Brain pericyte (primary cell): Measurements from ENCODE around the gene SLCO4C1.

Experiments used
- DNase-seq: peaks from one replicate; pipeline ENCODE4 v3.0.0-alpha.2; 2012; ENCODE audit warnings: low read depth, low spot score

Gene SLCO4C1

DNA sequence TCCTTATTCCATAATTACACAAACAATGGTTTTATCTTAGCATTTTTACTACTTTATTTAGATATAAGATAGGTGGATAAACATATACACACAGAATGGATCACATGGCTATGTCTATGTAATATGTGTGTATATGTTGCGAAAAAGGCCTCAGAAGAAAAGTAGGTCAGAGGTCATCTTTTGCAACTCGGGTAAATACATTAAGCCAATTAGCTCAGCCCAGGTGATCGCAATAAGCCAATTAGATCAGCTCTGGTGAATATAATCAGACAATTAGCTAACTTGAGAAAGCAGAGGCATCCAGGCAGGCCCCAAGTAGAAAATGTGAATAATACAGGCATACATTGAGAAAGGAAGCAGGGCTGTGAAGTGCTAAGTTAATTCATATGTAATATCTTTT is 24.3 kb downstream of the SLCO4C1 start:
- no peak for DNase-seq

DNA sequence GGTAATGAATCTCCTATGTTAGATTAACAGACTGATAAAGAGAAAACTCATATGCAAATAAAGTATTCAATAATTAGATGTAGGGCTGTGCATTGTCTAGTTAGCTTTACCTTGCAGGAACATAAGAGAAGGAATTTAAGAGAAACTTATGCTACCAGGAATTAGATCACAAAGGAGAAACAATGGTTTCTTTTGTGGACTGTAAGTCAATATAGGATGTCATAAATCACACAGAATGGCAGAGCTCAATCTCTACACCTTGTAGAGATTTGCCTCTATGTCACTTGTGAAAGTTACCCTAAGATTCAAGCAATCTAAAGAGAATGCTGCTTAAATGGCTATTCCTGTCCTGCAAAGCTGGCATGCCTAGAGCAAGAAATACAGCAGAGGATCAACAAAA is 26.0 kb downstream of the SLCO4C1 start:
- no peak for DNase-seq

DNA sequence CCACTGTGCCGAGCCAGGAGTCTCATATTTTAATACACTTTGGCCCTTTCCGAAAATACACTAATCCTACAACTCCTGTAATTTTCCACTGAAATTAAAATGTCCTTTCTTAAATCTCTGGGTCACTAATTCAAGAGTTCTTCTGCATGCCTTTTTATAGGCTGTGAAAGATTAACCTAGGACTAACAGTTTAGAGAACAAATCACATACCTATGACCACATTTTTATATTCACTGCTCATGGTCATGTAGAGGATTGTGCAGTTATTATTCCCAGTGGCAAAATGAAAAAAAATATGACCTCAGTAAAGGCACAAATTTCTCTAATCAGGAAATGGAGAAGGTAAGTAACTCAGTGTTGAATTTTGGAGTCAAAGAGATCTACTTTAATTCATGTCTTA is 33.4 kb downstream of the SLCO4C1 start:
- no peak for DNase-seq

DNA sequence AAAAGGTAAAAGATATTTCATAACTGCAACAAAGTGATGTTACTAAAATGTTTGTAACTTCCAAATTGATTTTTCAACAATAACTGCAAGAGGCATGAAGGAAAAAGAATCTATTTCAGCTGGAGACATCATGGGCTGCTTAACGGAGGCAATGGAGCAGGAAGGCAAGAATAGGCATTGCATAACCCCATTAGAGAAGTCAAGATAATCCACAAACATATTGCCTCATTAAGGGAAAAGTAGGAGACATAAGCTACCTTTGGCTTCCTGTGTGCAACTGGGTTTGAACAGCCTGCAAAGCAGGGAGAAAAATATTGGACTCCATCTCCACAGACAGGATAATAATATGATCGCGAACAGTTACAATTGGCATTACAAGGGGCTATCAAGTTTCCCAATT is 46.7 kb downstream of the SLCO4C1 start:
- DNase-seq = no peak

DNA sequence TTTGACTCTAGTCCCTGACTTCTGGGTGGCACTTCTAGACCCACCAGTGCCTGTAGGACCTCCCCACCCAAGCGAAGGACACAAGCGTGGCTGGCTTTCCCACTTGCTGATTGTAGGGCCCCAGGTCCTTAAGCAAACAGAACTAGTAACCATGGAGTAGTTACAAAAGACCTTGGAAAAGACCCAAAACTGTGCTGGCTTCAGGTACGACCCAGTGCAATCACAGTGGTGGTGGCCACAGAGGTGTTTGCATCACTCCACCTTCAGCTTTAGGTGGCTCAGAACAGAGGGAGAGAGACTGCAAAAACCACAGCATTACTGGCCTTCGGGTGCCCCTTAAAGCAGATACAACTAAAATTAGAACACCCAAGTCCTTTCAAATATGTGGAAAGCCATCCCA is 52.9 kb downstream of the SLCO4C1 start:
- no peak for DNase-seq

DNA sequence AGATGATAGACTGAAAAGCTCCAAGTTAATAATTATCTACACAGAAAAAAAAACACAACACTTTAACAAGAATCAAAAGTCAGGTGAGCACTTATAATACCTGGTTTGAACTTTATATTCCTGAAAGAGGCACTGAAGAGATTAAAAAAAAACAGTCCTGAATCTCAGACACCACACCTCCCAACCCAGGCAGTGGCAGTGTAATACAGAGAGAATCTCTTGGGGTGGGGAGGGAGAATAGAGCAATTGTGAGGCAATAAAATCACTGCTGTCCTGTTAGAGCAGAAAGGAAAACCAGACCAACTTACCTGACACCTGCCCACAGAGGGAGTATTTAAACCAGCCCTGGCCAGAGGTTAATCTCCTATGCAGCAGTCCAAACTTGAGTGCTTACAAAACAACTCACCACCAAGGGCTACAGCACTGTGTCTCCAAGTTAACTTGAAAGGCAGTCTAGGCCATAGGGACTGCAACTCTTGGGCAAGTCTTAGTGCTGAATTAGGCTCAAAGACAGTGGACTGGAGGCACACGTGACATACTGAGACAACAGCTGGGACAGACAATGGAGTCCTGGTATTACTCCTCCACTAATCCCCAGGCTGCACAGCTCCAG is 54.2 kb downstream of the SLCO4C1 start:
- DNase-seq = no peak

DNA sequence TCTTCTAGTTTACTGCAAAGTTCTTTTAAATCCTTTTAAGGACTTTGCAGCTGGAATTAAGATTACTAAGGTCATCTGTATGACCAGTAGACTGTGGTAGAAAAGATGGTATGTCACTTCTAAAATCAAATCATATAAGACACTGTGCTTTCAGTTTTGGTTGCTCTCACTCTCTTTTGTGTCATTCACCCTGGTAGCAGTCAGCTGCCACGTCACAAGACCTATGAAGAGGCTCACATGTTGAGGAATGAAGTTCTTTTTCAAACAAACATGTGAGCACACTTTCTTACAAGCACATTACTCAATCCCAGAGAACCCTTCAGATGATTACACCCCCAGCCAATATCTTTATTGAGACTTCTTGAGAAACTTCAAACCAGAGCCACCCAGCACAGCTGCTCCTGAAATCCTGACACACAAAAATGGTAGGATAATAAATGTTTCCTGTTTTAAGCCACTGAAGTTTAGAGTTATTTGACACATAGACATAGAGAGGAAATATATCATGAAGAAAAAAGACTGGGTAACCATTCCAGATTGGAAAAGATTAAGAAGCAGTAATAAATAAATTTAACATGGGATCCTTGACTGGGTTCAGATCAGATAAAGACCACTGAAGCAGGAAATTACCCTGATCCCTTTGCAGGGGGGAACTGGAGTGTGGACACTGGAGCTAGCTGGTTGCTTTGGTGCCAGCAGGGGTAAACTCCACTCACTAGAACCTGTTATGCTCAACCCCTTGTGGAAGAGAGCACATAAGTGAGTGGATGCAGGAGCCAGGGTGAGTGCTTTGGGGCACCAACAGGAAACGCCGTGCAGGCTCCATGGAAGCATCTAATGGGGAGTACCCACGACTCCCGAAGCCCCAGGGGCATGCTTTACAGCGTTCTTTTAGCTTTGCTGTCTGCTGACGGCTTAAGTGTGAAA is 64.1 kb downstream of the SLCO4C1 start:
- no peak for DNase-seq

DNA sequence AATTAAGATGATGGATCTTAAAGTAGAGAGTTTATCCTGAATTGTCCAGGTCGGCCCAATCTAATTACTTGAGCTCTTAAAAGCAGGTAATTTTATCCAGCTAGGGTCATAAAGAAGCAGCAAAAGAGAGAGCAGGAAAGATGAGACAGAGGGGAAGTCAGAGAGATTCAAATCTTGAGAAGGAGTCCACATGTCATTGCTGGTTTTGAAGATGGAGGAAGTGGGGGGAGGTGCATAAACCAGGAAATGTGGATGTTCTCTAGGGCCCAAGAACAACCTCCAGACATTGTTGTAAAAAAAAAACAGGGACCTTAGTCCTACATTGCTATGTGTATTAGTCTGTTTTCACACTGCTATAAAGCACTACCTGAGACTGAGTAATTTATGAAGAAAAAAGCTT is 66.4 kb downstream of the SLCO4C1 start:
- no peak for DNase-seq

DNA sequence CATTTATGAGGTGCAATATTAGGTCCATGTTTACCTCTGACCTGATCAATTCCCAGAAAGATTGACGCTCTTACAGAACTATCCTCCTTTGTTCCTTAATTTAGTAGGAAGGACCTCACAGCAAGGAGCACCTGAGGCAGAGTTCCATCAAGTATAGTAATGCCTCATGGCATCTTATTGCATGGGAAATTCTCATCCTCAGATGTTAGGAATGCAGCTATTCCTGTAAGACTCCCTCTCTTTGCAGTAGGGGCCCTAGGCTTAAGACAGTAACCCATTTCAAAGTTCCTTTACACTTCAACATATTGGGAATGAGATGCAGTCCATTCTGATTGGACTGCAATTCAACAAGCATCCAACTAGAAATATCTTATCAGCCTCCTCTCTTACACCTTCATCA is 69.8 kb downstream of the SLCO4C1 start:
- DNase-seq = no peak

DNA sequence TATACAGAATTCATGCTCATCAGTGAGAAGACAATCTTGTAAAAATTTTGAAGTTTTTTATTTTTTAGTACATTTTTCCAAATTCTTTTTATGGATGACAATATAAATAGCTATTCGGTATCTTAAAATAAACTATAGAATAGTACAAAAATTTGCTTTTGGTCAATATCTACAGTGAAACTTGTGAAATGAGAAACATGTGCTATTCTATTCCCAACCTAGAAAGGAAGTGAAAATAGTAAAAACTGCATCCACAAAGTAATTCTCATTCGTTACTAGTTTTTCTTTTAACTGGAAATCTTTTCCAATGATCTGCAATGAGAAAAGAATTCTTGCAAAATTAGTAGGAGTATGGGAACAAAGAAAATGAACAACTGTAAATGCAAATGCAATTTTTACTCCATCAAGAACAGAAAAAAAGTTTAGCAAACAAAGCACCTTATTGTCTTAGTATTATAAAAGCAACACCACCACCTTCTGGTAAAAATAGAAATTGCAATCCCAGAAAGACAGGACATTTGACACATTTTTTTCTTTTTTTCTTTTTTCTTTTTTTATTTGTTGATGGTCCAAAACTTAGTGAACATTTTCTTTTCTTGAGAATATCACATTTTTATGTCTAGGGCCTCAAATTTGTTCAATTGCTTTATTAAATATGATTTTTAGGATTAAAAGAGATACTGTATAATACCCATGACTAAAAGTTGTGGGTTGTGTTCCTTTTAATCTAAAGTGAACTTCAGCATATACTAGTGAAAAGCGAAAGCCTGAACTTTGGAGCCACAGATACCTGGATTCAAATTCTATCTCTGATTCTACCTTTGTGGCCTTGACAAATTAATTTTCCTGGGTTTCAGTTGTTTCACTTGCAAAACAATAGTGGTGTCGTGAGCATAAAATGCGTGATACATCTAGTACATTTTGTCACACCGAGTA is 72.3 kb downstream of the SLCO4C1 start:
- no peak for DNase-seq

DNA sequence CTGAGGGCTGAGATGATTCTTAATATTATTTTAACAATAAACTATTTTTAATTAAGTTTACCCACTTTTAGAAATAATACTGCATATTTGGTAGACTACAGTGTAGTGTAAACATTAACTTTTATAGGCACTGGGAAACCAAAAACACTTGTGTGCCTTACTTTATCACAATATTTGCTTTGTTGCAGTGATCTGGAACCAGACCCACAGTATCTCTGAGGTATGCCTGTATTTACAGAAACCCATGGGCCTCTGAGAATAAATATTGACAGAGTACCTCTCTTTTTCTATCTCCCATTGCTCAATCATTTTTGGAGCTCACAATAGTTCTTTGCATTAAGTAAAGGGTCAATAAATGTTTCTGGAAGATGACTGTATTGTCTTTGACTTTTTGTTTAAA is 73.3 kb downstream of the SLCO4C1 start:
- no peak for DNase-seq

DNA sequence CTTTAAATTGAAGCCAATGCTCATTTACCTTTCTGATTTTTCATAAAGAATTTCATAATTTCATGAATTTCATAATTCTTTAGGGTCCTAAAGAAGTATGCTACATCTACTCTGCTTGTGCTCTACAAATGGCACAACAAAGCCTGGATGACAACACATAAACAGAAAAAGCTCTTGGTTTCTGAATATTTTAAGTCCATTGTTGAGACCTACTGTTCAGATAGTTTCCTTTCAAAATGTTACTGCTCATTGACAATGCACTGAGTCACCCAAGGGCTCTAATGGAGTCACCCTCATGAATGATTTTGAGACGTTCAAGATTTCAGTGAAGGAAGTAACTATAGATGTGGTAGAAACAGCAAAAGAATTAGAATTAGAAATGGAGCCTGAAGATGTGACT is 74.1 kb downstream of the SLCO4C1 start:
- DNase-seq = no peak

DNA sequence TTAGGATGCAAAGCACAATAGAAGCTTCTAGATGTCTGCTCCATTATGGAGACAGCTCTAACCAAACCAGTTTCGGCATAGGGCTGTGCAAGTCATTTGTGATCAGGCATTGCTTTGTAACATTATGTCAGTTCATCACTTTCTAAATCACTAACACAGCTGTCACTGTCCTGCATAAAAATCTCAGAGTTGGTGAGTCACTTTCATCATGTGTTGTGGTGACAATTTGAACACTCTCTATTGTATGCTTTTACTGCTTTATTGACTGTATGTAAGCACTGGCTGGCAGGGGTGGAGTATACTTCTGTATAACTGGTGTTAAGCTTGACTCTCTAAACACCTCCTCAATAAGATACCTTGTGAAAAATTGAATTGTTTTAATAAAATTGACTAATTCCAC is 77.9 kb downstream of the SLCO4C1 start:
- no peak for DNase-seq

DNA sequence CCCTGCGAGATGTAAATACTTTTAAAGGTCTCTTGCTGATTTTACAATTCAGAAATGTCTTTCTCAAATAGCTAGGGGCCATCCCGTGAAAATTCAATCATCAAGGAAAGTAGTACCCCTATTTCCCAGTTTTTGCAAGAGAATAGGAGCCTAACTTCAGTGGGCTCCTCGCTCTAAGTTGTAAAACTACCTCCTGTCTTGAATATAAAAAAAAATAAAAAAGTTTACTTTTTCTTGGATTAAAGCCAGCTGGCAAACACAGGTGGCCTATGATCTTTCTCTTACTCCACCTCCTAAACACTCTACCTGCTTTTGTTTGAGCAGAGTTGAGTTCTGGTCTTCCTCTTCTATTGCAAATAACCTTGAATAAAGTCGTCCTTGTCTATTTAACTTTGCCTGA is 79.4 kb downstream of the SLCO4C1 start:
- DNase-seq = no peak

DNA sequence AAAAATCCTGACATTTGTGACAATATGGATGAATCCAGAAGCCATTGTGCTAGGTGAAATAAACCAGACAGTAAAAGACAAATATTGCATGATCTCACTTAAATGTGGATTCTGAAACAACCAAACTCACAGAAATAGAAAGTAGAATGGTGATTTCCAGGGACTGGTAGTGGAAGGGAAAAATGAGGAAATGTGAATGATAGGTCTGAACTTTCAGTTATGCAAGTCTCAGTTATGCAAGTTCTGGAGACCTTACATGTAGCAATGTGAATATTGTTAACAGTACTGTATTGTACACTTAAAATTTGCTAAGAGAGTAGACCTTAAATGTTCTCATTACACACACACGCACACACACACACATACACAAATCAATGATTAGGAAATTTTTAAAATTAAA is 84.9 kb downstream of the SLCO4C1 start:
- DNase-seq = no peak

DNA sequence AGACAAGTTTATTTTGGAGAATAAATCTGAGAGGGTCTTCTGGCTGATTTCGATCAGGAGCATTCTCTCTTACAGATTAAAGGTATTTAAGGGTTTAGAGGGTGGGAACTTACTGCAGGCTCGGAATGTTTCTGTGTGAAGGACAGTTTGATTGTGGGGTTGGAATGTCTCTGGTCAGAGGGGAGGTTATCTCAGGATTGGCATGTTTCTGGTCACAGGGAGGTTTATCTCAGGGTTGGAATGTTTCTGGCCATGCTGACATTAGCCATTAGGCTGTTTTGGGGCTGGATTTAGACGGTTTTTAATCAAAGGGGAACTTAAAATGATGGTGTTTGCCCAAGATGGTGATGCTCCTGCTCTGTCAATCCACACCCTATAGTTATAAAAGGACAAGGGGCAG is 95.2 kb downstream of the SLCO4C1 start:
- DNase-seq = no peak

DNA sequence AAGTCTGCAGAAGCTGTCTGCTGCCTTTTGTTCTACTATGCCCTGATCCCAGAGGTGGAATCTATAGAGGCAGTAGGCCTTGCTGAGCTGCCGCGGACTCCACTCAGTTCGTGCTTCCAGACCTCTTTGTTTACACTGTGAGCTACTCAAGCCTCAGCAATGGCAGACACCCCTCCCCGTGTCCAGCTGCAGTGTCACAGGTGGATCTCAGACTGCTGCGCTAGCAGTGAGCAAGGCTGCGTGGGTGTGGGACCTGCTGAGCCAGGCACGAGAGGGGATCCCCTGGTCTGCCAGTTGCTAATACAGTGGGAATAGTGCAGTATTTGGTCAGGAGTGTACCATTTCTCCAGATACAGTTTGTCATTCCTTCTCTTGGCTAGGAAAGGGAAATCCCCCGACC is 99.6 kb downstream of the SLCO4C1 start:
- no peak for DNase-seq
